CD4-positive, alpha-beta T cell treated with Interferon alpha-2 for 1 hour (primary cell): ENCODE measurements around the gene TPM2.
A peak's percentile ranks its signal among the peaks of the same experiment; 100 is the strongest.
"Not testable (repeated sequence)": the region's sequence is repeated elsewhere in the genome, so short reads cannot be mapped to it uniquely, and the experiment has no call there.

Experiments
- DNase-seq, 2 donors: peaks; one replicate each; pipeline ENCODE4 v3.0.0-alpha.2; 2020 to 2022

TPM2 gene

GRCh38 chr9:35650341-35651158 lies 39.2 kb downstream of the TPM2 start, which contains the start of gene SIT1:
Gene SIT1, minus strand, starts transcription at chr9:35650931. Its CDS starts 78 bp downstream, at chr9:35650853.
- DNase-seq: peak in 1 of 2 donors; percentile 52

GRCh38 chr9:35649431-35650340 lies 40.0 kb downstream of the TPM2 start:
- peak in 1 of 2 donors; percentile 55 for DNase-seq

GRCh38 chr9:35646533-35647265 lies 43.0 kb downstream of the TPM2 start:
- peak; percentile 90 to 93 for DNase-seq

GRCh38 chr9:35646153-35646532 lies 43.6 kb downstream of the TPM2 start:
- no peak for DNase-seq

GRCh38 chr9:35645736-35646135 lies 44.0 kb downstream of the TPM2 start:
- not testable (repeated sequence) for DNase-seq

GRCh38 chr9:35643046-35643445 lies 46.7 kb downstream of the TPM2 start:
- DNase-seq: no peak

- DNase-seq: not testable (repeated sequence)
These were observed 48.2 kb downstream of the TPM2 start for GRCh38 chr9:35641478-35641877.

GRCh38 chr9:35640431-35640830 lies 49.3 kb downstream of the TPM2 start:
- DNase-seq: not testable (repeated sequence)

- DNase-seq: no peak
These were observed 50.1 kb downstream of the TPM2 start for GRCh38 chr9:35639631-35640030.

GRCh38 chr9:35639225-35639624 lies 50.5 kb downstream of the TPM2 start:
- DNase-seq: not testable (repeated sequence)

- peak; percentile 35 to 64 for DNase-seq
These were observed 51.0 kb downstream of the TPM2 start for GRCh38 chr9:35638751-35639150.

- DNase-seq: not testable (repeated sequence)
These were observed 52.2 kb downstream of the TPM2 start for GRCh38 chr9:35637427-35637955.

GRCh38 chr9:35636877-35637246 lies 52.9 kb downstream of the TPM2 start:
- not testable (repeated sequence) for DNase-seq

GRCh38 chr9:35636135-35636876 lies 53.4 kb downstream of the TPM2 start:
- DNase-seq: no peak

- DNase-seq: no peak
These were observed 54.0 kb downstream of the TPM2 start for GRCh38 chr9:35635730-35636129.
